ENCODE measurements around the gene DOLK.

- TF ChIP-seq, protein P1, sequence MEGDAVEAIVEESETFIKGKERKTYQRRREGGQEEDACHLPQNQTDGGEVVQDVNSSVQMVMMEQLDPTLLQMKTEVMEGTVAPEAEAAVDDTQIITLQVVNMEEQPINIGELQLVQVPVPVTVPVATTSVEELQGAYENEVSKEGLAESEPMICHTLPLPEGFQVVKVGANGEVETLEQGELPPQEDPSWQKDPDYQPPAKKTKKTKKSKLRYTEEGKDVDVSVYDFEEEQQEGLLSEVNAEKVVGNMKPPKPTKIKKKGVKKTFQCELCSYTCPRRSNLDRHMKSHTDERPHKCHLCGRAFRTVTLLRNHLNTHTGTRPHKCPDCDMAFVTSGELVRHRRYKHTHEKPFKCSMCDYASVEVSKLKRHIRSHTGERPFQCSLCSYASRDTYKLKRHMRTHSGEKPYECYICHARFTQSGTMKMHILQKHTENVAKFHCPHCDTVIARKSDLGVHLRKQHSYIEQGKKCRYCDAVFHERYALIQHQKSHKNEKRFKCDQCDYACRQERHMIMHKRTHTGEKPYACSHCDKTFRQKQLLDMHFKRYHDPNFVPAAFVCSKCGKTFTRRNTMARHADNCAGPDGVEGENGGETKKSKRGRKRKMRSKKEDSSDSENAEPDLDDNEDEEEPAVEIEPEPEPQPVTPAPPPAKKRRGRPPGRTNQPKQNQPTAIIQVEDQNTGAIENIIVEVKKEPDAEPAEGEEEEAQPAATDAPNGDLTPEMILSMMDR (IDR thresholded peaks at IDR 0.05 in 8 of 11, conservative IDR thresholded peaks at IDR 0.05 in 3 of 11) = no peak
- TF ChIP-seq POLR2A (IDR thresholded peaks at IDR 0.05) (no peak), POLR2AphosphoS5 (IDR thresholded peaks at IDR 0.05) (peak in 1 of 3 donors; percentile 12)
Measured at GRCh38 chr9:128895556-128895955, 51.8 kb downstream of the DOLK start.

All from spleen (tissue), 7 donors.